Natural killer cell treated with Interleukin-12 subunit alpha and Interleukin-12 subunit beta and Interleukin-15 and Interleukin-18, amount 100 ng/mL, for 72 hours (primary cell): ENCODE measurements around the gene WDR35. TPM values are rescaled to one million over a fixed set of nuclear protein-coding genes. Genes with fewer than 3 reads are reported as not detected.

Experiments used
- ATAC-seq, 2 donors: fragments of 150-1000 bp; cut with Tn5 transposase in 1 of 2; sonication (Bioruptor Pico), chemical (Tn5 transposase) in 1 of 2; 2 replicates each; pipeline ENCODE4 v1.10.0; 2021
- DNase-seq: peaks from one replicate; pipeline ENCODE4 v3.0.0; 2022; ENCODE audit warnings: low spot score
- H3K27ac Mint-ChIP-seq, 2 donors: 1 replicate in 1 of 2; 2 replicates in 1 of 2; pipeline ENCODE4 v1.8.0; 2022; ENCODE audit warnings: mixed read lengths in 2 of 2, mild to moderate bottlenecking in 1 of 2, moderate library complexity in 1 of 2
- H3K27me3 Mint-ChIP-seq, 2 donors: 1 replicate in 1 of 2; 2 replicates in 1 of 2; pipeline ENCODE4 v1.8.0; 2022; ENCODE audit warnings: mixed read lengths in 2 of 2
- H3K36me3 Mint-ChIP-seq: one replicate; pipeline ENCODE4 v1.8.0; 2022; ENCODE audit warnings: mixed read lengths
- H3K4me1 Mint-ChIP-seq, 2 donors: 1 replicate in 1 of 2; 2 replicates in 1 of 2; pipeline ENCODE4 v1.8.0; 2022; ENCODE audit warnings: low read depth in 2 of 2, mixed read lengths in 2 of 2, mild to moderate bottlenecking in 1 of 2
- H3K4me3 Mint-ChIP-seq: one replicate; pipeline ENCODE4 v1.8.0; 2022; ENCODE audit warnings: mixed read lengths
- H3K9me3 Mint-ChIP-seq: 2 replicates; pipeline ENCODE4 v1.8.0; 2022; ENCODE audit warnings: mixed read lengths
- total RNA-seq, 2 donors: library from RNA; stranded (reverse); gene quantifications; one replicate each; pipeline ENCODE4 v1.2.3, GENCODE V29; 2022

Gene WDR35
- total RNA-seq, 2 donors from 2014 or later = 6.4 to 13.6 TPM

GRCh38 chr2:20018601-20019152 lies 28.8 kb upstream of the WDR35 start:
- peaks cover 15% of the 10 kb centered on the region for H3K9me3 Mint-ChIP-seq
- peaks cover 12 to 19% of the 10 kb centered on the region in 2 donors for H3K27me3 Mint-ChIP-seq
- peaks cover 19% of the 10 kb centered on the region for H3K36me3 Mint-ChIP-seq
- H3K27ac Mint-ChIP-seq = no peak overlapping the region
- DNase-seq = no peak
- no peak for ATAC-seq
- H3K4me3 Mint-ChIP-seq = no peak overlapping the region
- peaks cover 2 to 7% of the 10 kb centered on the region in 2 donors for H3K4me1 Mint-ChIP-seq

- H3K9me3 Mint-ChIP-seq = peaks cover 8% of the 10 kb centered on the region
- H3K4me1 Mint-ChIP-seq = peaks cover 0 to 6% of the 10 kb centered on the region in 2 donors
- DNase-seq = no peak
- peaks cover 25 to 35% of the 10 kb centered on the region in 2 donors for H3K27me3 Mint-ChIP-seq
- H3K27ac Mint-ChIP-seq = no peak overlapping the region
- H3K4me3 Mint-ChIP-seq = no peak overlapping the region
- peaks cover 8% of the 10 kb centered on the region for H3K36me3 Mint-ChIP-seq
- no peak for ATAC-seq
Observed at GRCh38 chr2:20016346-20016745, 26.4 kb upstream of the WDR35 start.

- H3K9me3 Mint-ChIP-seq = peaks cover 5% of the 10 kb centered on the region
- peaks cover 0 to 6% of the 10 kb centered on the region in 2 donors for H3K4me1 Mint-ChIP-seq
- no peak overlapping the region for H3K4me3 Mint-ChIP-seq
- ATAC-seq (no peak), DNase-seq (no peak)
- no peak overlapping the region for H3K27ac Mint-ChIP-seq
- peaks cover 4% of the 10 kb centered on the region for H3K36me3 Mint-ChIP-seq
- peaks cover 27 to 40% of the 10 kb centered on the region in 2 donors for H3K27me3 Mint-ChIP-seq
Observed at GRCh38 chr2:20015482-20016083, 25.7 kb upstream of the WDR35 start.

- Mint-ChIP-seq H3K4me3 (peak overlapping the region; percentile 26), H3K27me3 (peaks cover 33 to 40% of the 10 kb centered on the region in 2 donors), H3K36me3 (no peaks in the 10 kb centered on the region), H3K4me1 (peaks cover 0 to 6% of the 10 kb centered on the region in 2 donors), H3K27ac (no peak overlapping the region), H3K9me3 (no peaks in the 10 kb centered on the region)
- ATAC-seq (no peak), DNase-seq (no peak)
Observed at GRCh38 chr2:20013126-20013849, 23.4 kb upstream of the WDR35 start.

GRCh38 chr2:20012282-20013125 lies 22.6 kb upstream of the WDR35 start, which contains the start of gene MATN3:
Gene MATN3, minus strand, starts transcription at chr2:20012668. Its CDS starts 37 bp downstream, at chr2:20012631.
- H3K27ac Mint-ChIP-seq = no peak within 1 kb of the TSS
- H3K27me3 Mint-ChIP-seq = peaks cover 38 to 40% of the 10 kb centered on the region in 2 donors
- peak within 1 kb of the TSS; percentile 65 for H3K4me3 Mint-ChIP-seq
- no peaks in the 10 kb centered on the region for H3K36me3 Mint-ChIP-seq
- DNase-seq = no peak
- peak; percentile 57 to 75 for ATAC-seq
- no peaks in the 10 kb centered on the region for H3K9me3 Mint-ChIP-seq
- peaks cover 0 to 6% of the 10 kb centered on the region in 2 donors for H3K4me1 Mint-ChIP-seq

GRCh38 chr2:20012032-20012281 lies 22.1 kb upstream of the WDR35 start:
- peak overlapping the region; percentile 65 for H3K4me3 Mint-ChIP-seq
- DNase-seq = no peak
- H3K9me3 Mint-ChIP-seq = no peaks in the 10 kb centered on the region
- peak in 1 of 2 donors; percentile 45 for ATAC-seq
- H3K27me3 Mint-ChIP-seq = peaks cover 39 to 40% of the 10 kb centered on the region in 2 donors
- no peaks in the 10 kb centered on the region for H3K36me3 Mint-ChIP-seq
- no peak overlapping the region for H3K27ac Mint-ChIP-seq
- peaks cover 0 to 6% of the 10 kb centered on the region in 2 donors for H3K4me1 Mint-ChIP-seq

GRCh38 chr2:20011276-20012031 lies 21.5 kb upstream of the WDR35 start:
- Mint-ChIP-seq H3K4me1 (peaks cover 0 to 6% of the 10 kb centered on the region in 2 donors), H3K4me3 (peak overlapping the region; percentile 65), H3K36me3 (no peaks in the 10 kb centered on the region), H3K27me3 (peaks cover 39 to 40% of the 10 kb centered on the region in 2 donors), H3K27ac (no peak overlapping the region), H3K9me3 (no peaks in the 10 kb centered on the region)
- DNase-seq (no peak), ATAC-seq (no peak)

GRCh38 chr2:20008703-20009102 lies 18.8 kb upstream of the WDR35 start:
- Mint-ChIP-seq H3K4me1 (peaks cover 0 to 6% of the 10 kb centered on the region in 2 donors), H3K9me3 (no peaks in the 10 kb centered on the region), H3K27me3 (peaks cover 21 to 27% of the 10 kb centered on the region in 2 donors), H3K27ac (no peak overlapping the region), H3K4me3 (no peak overlapping the region), H3K36me3 (no peaks in the 10 kb centered on the region)
- DNase-seq (no peak), ATAC-seq (no peak)

GRCh38 chr2:20005891-20006470 lies 16.1 kb upstream of the WDR35 start:
- H3K27me3 Mint-ChIP-seq = peaks cover 23 to 25% of the 10 kb centered on the region in 2 donors
- DNase-seq (no peak), ATAC-seq (no peak)
- no peaks in the 10 kb centered on the region for H3K36me3 Mint-ChIP-seq
- H3K27ac Mint-ChIP-seq = no peak overlapping the region
- H3K4me3 Mint-ChIP-seq = no peak overlapping the region
- no peaks in the 10 kb centered on the region for H3K9me3 Mint-ChIP-seq
- no peaks in the 10 kb centered on the region for H3K4me1 Mint-ChIP-seq

GRCh38 chr2:20005067-20005627 lies 15.2 kb upstream of the WDR35 start:
- Mint-ChIP-seq H3K36me3 (no peaks in the 10 kb centered on the region), H3K27ac (no peak overlapping the region), H3K4me1 (no peaks in the 10 kb centered on the region), H3K4me3 (no peak overlapping the region), H3K9me3 (no peaks in the 10 kb centered on the region), H3K27me3 (peaks cover 21 to 30% of the 10 kb centered on the region in 2 donors)
- ATAC-seq (no peak), DNase-seq (no peak)

GRCh38 chr2:20001361-20001863 lies 11.5 kb upstream of the WDR35 start:
- peaks cover 26 to 38% of the 10 kb centered on the region in 2 donors for H3K27me3 Mint-ChIP-seq
- H3K27ac Mint-ChIP-seq = no peak overlapping the region
- H3K36me3 Mint-ChIP-seq = no peaks in the 10 kb centered on the region
- H3K9me3 Mint-ChIP-seq = no peaks in the 10 kb centered on the region
- DNase-seq = no peak
- no peak overlapping the region for H3K4me3 Mint-ChIP-seq
- ATAC-seq = no peak
- no peaks in the 10 kb centered on the region for H3K4me1 Mint-ChIP-seq

- Mint-ChIP-seq H3K27ac (no peak overlapping the region), H3K36me3 (peaks cover 7% of the 10 kb centered on the region), H3K4me3 (no peak overlapping the region), H3K9me3 (no peaks in the 10 kb centered on the region), H3K27me3 (peaks cover 25 to 29% of the 10 kb centered on the region in 2 donors), H3K4me1 (peaks cover 13 to 18% of the 10 kb centered on the region in 2 donors)
- ATAC-seq (no peak), DNase-seq (no peak)
Observed at GRCh38 chr2:19993731-19994130, 3.8 kb upstream of the WDR35 start.
